ENCODE measurements around the gene ADGRA1. TPM values are rescaled to one million over a fixed set of nuclear protein-coding genes. Genes with fewer than 3 reads are reported as not detected.

ADGRA1 gene
- total and polyA plus RNA-seq, 2 of the 8 experiments (the other 6 are each of a cell fraction or from before 2014, with no cell fraction given): 0.17 to 0.21 TPM

DNA sequence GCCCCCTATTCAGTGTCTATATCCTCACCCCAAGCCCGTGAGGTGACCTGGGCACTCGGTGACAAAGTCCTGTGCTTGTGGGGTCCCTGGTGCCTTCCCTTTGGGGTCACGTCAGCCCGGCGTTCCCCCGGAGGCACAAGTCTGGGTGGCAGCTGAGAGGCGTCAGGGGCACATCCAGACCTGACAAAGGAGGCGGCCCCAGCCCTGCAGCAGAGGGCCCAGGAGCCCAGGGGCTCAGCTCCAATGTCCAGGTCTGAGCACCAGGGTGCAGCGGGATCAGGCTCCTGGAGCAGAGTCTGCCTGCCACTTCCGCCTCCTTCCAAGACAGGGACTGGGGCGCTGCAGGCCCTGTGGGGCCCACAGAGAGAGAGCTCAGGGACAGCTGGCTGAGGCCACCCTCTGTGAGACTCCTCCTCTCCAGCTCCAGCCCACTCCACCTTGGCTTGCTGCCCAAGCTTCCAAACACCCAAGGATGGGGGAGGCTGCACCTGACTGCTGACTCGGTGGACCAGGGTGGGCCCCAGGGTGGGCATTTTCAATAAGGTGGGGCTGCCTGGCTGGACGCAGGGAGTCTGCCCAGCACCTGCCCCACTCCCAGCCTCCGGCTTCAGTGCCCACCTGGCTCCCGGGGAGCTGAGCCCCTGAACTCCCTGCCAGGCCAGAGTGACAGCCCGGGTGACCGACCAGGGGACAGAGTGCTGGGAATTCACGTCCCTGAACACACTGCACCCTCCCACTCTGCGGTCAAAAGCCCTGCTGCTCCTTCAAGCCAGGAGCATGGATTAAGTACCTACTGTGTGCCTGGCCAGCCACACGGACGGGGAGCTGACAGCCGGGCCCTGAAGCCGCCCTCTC, 71.3 kb downstream of the ADGRA1 start (continued):
- peak in 1 of 3 experiments; percentile 25; a peak in 1 of 4 replicates for TF ChIP-seq CTCF (IDR thresholded peaks at IDR 0.05; ENCODE audit: control extremely low read depth in 1 of 3, insufficient read depth in 1 of 3, low read depth in 1 of 3, low read length in 3 of 3)
